ENCODE results near the gene TXNDC5. TPM values are rescaled to one million over a fixed set of nuclear protein-coding genes. Genes with fewer than 3 reads are reported as not detected.

The TXNDC5 gene
- total RNA-seq, 1 donor from 2014 or later: 71.6 TPM

DNA sequence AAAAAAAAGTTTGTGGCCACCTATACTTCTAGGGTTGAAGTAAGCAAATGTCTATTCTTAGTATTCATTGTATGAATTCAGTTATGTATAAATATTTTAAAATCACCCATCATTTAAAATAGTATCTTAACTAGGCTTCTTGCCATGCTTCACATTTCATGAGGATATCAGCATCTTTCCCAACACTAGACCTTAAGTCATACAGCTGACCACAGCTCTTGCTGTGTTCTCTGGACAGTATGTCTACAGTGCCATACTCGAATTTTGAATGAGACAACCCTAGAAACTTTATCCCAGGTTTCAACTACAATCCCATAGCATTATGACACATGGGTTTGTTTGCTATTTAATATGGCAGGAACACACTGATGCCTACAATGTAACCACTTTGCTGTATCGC, 5.2 kb downstream of the TXNDC5 start:
- no peak for DNase-seq (ENCODE audit: low spot score, unreplicated experiment)
- Mint-ChIP-seq H3K9me3 (ENCODE audit: low read depth) (no peaks in the 10 kb centered on the region), H3K36me3 (ENCODE audit: insufficient read depth) (peaks cover 36% of the 10 kb centered on the region), H3K27me3 (peaks cover 67% of the 10 kb centered on the region), H3K4me1 (ENCODE audit: low read depth) (peaks cover 5% of the 10 kb centered on the region), H3K27ac (no peak overlapping the region), H3K4me3 (ENCODE audit: low read depth) (no peak overlapping the region)
- TF ChIP-seq, protein P1, sequence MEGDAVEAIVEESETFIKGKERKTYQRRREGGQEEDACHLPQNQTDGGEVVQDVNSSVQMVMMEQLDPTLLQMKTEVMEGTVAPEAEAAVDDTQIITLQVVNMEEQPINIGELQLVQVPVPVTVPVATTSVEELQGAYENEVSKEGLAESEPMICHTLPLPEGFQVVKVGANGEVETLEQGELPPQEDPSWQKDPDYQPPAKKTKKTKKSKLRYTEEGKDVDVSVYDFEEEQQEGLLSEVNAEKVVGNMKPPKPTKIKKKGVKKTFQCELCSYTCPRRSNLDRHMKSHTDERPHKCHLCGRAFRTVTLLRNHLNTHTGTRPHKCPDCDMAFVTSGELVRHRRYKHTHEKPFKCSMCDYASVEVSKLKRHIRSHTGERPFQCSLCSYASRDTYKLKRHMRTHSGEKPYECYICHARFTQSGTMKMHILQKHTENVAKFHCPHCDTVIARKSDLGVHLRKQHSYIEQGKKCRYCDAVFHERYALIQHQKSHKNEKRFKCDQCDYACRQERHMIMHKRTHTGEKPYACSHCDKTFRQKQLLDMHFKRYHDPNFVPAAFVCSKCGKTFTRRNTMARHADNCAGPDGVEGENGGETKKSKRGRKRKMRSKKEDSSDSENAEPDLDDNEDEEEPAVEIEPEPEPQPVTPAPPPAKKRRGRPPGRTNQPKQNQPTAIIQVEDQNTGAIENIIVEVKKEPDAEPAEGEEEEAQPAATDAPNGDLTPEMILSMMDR (IDR thresholded peaks at IDR 0.05; ENCODE audit: unreplicated experiment): no peak

DNA sequence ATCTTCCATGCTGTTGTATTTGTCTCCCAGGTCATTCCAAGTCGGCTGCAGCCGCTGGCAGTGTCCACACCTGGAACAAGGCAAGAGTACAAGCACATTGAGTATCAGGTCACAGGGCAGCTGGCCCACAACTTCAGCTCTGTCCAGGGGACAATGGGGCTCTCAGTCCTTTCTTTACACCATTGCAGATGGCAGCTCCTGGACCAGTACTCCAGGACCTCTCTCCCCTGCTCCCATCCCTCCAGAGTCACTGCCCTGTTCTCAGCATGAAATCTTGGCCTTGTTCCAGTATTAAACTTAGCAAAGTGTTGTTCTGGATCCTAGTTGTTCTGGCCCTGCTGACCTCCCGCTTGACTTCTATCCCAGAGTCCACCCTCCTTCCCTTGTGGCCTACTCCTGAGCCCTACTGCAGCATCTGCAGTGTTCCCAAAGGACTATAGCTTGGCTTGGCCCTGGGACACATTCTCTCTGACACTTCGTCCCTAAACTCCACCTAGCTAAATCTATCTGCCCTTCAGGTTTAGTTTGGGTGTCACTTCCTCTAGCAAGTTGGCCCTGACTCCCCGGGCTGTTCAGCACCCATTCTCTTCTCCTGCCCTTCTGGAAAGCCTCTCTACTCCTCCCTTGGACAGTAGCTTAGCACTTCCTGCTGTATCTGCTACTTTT, 5.8 kb downstream of the TXNDC5 start:
- Mint-ChIP-seq H3K27me3 (peaks cover 67% of the 10 kb centered on the region), H3K4me3 (ENCODE audit: low read depth) (no peak overlapping the region), H3K9me3 (ENCODE audit: low read depth) (no peaks in the 10 kb centered on the region), H3K4me1 (ENCODE audit: low read depth) (peaks cover 9% of the 10 kb centered on the region), H3K27ac (no peak overlapping the region), H3K36me3 (ENCODE audit: insufficient read depth) (peaks cover 36% of the 10 kb centered on the region)
- TF ChIP-seq, protein P1 (IDR thresholded peaks at IDR 0.05; ENCODE audit: unreplicated experiment): no peak
- DNase-seq (ENCODE audit: low spot score, unreplicated experiment): no peak

DNA sequence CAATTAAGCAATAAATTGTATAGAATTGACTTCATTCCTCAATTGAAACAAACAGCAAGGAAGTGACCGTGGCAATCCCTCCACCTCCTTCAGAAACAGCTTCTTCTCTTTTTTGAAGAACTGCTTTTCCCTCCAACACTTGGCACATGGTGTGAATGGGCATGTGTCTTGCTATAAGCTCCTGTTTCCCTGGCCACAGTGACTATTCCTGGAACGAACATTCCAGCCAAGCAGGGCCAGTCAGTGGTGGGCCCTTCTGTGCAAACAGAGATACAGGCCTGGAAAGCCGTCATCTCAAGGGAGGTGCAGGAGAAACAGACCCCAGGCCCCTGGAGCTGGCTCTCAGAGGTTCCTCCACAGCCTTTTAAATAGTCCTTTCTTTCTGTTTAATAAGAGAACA, 6.9 kb downstream of the TXNDC5 start:
- no peak for DNase-seq (ENCODE audit: low spot score, unreplicated experiment)
- H3K9me3 Mint-ChIP-seq (ENCODE audit: low read depth): no peaks in the 10 kb centered on the region
- peaks cover 16% of the 10 kb centered on the region for H3K4me1 Mint-ChIP-seq (ENCODE audit: low read depth)
- peaks cover 39% of the 10 kb centered on the region for H3K36me3 Mint-ChIP-seq (ENCODE audit: insufficient read depth)
- H3K27ac Mint-ChIP-seq: no peak overlapping the region
- H3K27me3 Mint-ChIP-seq: peaks cover 59% of the 10 kb centered on the region
- H3K4me3 Mint-ChIP-seq (ENCODE audit: low read depth): no peak overlapping the region
- TF ChIP-seq, protein P1 (IDR thresholded peaks at IDR 0.05; ENCODE audit: unreplicated experiment): no peak

DNA sequence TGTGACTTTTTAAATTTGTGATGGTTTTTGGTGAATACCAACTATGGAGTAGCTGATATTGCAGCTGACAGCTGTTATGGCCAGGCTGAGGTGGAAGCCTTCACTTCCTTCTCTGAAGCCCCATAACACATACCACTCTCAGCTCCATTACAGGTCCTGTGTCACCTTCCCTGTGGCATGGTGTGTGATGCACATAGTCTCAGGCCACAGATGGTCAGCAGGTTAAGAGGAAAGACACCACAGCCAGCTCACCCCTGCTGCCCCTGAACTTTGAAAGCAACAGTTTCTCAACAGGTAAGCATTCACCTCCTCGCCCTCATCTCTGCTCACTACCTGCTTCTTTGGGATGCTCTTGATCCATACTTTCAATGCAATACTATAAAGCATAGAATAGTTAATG, 7.7 kb downstream of the TXNDC5 start:
- peaks cover 45% of the 10 kb centered on the region for H3K36me3 Mint-ChIP-seq (ENCODE audit: insufficient read depth)
- peaks cover 18% of the 10 kb centered on the region for H3K4me1 Mint-ChIP-seq (ENCODE audit: low read depth)
- H3K27ac Mint-ChIP-seq: no peak overlapping the region
- H3K27me3 Mint-ChIP-seq: peaks cover 56% of the 10 kb centered on the region
- H3K4me3 Mint-ChIP-seq (ENCODE audit: low read depth): no peak overlapping the region
- no peaks in the 10 kb centered on the region for H3K9me3 Mint-ChIP-seq (ENCODE audit: low read depth)
- TF ChIP-seq, protein P1 (IDR thresholded peaks at IDR 0.05; ENCODE audit: unreplicated experiment): no peak
- no peak for DNase-seq (ENCODE audit: low spot score, unreplicated experiment)

DNA sequence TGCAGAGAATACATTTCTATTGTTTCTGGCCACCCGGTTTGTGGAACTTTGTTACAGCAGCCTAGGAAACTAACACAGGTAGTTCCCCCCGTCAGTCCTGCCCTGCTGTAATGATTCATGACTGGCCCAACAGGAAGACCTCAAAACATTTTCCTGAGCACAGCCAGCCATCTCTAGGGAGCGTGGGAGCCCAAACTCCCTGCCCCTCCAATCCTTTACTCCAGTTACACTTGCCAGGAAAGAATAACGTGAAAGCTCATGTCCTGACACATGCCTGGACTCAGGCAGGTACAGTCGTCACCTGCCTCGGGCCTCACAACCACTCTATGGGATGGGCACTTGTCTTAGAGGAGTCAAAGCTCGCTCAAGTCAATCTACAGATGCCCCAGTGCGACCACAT, 8.4 kb downstream of the TXNDC5 start:
- DNase-seq (ENCODE audit: low spot score, unreplicated experiment): no peak
- peaks cover 18% of the 10 kb centered on the region for H3K4me1 Mint-ChIP-seq (ENCODE audit: low read depth)
- TF ChIP-seq, protein P1 (IDR thresholded peaks at IDR 0.05; ENCODE audit: unreplicated experiment): no peak
- no peaks in the 10 kb centered on the region for H3K9me3 Mint-ChIP-seq (ENCODE audit: low read depth)
- no peak overlapping the region for H3K4me3 Mint-ChIP-seq (ENCODE audit: low read depth)
- H3K36me3 Mint-ChIP-seq (ENCODE audit: insufficient read depth): peaks cover 50% of the 10 kb centered on the region
- no peak overlapping the region for H3K27ac Mint-ChIP-seq
- H3K27me3 Mint-ChIP-seq: peaks cover 57% of the 10 kb centered on the region
